ENCODE measurements around the gene ZBTB1. TPM values are rescaled to one million over a fixed set of nuclear protein-coding genes. Genes with fewer than 3 reads are reported as not detected.

Gene ZBTB1
- 32.4 and 50.4 TPM in 2 replicates for total RNA-seq

GRCh38 chr14:64504310-64504896, at the start of gene ZBTB1:
Gene ZBTB1 (plus strand): TSS chr14:64504770. CDS start chr14:64521505, 16,735 bp downstream.

GRCh38 chr14:64465191-64465822, 39.3 kb upstream of the ZBTB1 start, which contains the start of gene AKAP5:
Gene AKAP5 (plus strand): TSS chr14:64465499. CDS start chr14:64468395, 2,896 bp downstream.

GRCh38 chr14:64503434-64504309, 898 bp upstream of the ZBTB1 start, which contains the start of gene ZBTB25:
Gene ZBTB25 (minus strand): TSS chr14:64503838. CDS start chr14:64490533, 13,305 bp downstream.

GRCh38 chr14:64540208-64541202, 35.9 kb downstream of the ZBTB1 start, which contains the start of gene HSPA2:
Gene HSPA2 (plus strand): TSS chr14:64540741. CDS start chr14:64540850, 109 bp downstream.

GRCh38 chr14:64549791-64550620, 45.4 kb downstream of the ZBTB1 start, which contains the start of gene PPP1R36:
Gene PPP1R36 (plus strand): TSS chr14:64549961. CDS start chr14:64549998, 37 bp downstream.

Small RNA genes lying within 50 kb of the gene (small RNA-seq; reads per million reads assigned to genes)
- not detected for gene AL049869.4 (ENCODE audit: low replicate concordance)

Other genes starting within 250 kb of the ZBTB1 start
- 0.14 TPM in 1 of 2 replicates, not detected in the other for gene ESR2, start 210.4 kb upstream of the ZBTB1 start, total RNA-seq
- gene MTHFD1, start 116.4 kb upstream of the ZBTB1 start, total RNA-seq = 19.9 and 66.7 TPM in 2 replicates
- gene AKAP5, start 39.3 kb upstream of the ZBTB1 start, total RNA-seq = 0.86 and 1.1 TPM in 2 replicates
- 7.2 and 7.9 TPM in 2 replicates for gene ZBTB25, start 932 bp upstream of the ZBTB1 start, total RNA-seq
- 19.2 and 21.4 TPM in 2 replicates for gene HSPA2, start 36.0 kb downstream of the ZBTB1 start, total RNA-seq
- 0.43 and 1.1 TPM in 2 replicates for gene PPP1R36, start 45.2 kb downstream of the ZBTB1 start, total RNA-seq
- 3.1 and 11.2 TPM in 2 replicates for gene PLEKHG3, start 199.7 kb downstream of the ZBTB1 start, total RNA-seq

Data from placental pericyte (primary cell).